HG02981 (cell line): ENCODE measurements around the gene GRB10.

ENCODE experiments used
- ATAC-seq: cut with Tn5 transposase; IDR thresholded peaks from one replicate; pipeline ENCODE4 v1.9.1; 2021; ENCODE audit warnings: mild to moderate bottlenecking, moderate library complexity; ENCODE audit not compliant: unreplicated experiment

The GRB10 gene

DNA sequence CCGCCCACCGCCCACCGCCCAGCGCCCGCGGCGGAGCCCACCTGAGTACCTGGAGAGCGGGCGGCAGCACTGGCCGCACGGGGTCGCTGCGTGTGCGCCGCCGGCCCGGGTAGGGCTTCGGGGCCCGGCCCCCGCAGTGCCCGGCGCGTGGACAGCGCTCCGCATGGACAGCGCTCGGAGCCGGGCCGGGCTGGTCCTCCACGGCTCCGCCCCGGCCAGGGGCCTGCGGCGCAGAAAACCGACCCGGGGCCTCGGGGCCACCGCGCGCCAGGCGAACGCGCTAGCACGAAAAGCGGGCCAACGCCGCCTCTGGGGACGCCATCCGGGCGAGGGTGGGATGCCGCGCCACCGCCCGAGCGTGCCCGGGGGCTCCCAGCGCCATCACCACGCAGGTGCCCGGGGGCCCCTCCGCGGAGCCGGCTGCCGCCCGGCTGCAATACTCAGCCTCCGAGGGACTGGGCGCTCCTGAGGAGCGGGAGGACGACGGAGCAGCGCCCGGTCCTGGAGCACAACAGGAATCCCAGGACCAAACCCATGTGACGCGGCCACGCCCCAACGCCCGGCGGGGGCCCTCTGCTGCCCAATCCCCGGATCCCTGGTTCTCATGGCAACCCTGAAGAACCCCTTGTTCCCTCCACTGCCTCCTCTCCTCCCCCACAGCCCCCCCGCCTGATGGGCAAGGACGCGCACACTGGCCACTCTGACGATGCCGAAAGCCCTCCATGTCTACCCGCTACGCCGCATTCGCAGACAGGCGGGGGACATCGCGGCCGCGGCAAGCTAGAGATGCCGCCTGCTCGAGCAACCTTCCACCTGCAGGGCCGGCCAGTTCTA, at the start of gene GRB10:
TSS of gene GRB10 (minus strand) at position 522 of the 834 bp plus-strand sequence. CDS start 50,574 bp downstream, outside the sequence.
- no peak for ATAC-seq

GRCh38 chr7:50828801-50829200, 46.1 kb upstream of the GRB10 start:
- no peak for ATAC-seq

GRCh38 chr7:50828116-50828515, 45.4 kb upstream of the GRB10 start:
- no peak for ATAC-seq

DNA sequence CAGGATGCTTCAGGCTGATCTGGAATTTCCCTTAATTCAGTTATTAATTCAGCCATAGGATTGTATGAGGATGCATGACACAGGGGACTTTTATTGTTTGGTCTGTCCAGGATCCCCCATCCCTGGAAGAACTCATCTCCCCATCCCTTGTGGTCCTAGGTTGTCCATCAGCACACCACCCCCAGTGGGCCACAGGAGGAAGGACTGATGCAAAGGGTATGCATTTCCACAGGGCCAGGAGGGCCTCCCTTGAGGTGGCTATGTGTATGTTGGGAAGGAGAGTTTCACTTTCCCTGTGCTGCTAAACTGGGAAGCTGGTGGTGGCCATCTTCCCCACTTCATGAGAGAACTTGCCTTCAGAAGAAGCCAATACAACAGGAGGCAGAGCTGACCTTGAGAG, 44.6 kb upstream of the GRB10 start:
- ATAC-seq = no peak

DNA sequence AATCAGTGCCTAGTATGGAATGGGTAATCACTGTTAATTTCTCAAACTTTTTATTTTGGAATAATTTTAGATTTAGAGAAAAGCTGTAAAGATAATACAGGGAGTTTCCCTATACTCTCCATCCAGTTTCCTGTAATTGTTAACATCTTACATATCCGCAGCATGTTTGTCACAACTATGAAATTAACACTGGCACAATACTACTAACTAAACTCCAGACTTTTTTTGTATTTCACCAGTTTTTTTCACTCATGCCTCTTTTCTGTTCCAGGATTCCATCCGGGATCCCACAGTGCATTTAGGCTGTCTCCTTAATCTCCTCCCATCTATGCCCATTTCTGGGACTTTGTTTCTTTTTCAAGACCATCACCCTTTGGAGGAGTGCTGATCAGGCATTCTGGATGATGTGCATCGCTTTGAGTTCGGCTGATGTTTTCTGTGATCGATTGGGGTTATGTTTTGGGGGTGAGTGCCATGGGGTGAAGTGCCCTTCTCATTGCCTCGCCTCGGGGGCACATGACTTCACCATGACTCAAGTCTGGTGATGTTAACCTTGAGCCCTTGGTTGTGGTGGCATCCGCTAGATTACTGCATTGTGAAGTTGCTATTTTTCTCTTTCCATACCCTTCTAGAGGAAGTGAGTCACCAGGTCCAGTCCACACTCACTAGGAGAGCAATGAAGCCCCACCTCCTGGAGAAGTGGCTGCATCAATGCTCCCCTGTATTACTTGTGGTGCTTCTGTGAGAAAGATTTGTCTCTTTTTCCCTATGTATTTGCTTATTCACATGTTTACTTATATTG, 43.9 kb upstream of the GRB10 start:
- no peak for ATAC-seq

DNA sequence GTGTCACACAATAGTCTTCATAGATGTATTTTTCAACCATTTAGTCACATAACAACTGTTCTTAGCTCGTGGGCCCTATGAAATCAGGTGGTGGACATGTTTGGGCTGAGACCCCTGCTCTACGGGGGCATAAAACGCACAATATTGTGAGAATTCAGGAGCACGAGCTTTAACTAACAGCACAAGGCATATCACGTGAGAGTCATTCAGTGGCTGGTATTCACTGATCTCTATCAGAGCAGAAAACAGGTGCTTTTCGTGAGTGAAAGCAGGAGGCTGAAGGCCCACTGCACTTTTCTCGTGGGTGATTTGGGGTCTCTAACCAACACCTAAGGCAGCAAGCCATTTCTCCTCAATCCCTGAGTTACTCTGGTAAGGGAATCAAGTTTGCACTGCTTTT, 42.8 kb upstream of the GRB10 start:
- no peak for ATAC-seq

GRCh38 chr7:50824882-50825281, 42.2 kb upstream of the GRB10 start:
- ATAC-seq = no peak

DNA sequence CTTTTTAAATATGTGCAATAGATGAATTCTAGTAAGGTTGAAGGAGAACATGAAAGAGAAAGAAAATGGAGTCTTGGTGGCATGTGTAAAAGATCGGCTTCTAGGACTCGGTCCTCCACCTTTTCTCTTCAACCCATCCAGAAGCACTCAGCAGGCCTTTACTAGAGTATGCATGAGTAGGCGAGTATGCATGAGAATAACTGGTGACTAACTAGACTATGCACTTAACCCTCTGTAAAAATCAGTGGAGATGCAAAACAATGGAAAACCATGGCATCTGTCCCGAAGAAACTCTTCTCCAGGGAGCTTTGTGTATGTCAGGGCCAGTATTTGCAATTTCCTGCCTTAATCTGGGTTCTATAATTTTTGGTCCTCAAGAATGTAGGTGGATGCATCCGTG, 40.0 kb upstream of the GRB10 start:
- ATAC-seq = no peak

GRCh38 chr7:50822110-50822509, 39.4 kb upstream of the GRB10 start:
- no peak for ATAC-seq

DNA sequence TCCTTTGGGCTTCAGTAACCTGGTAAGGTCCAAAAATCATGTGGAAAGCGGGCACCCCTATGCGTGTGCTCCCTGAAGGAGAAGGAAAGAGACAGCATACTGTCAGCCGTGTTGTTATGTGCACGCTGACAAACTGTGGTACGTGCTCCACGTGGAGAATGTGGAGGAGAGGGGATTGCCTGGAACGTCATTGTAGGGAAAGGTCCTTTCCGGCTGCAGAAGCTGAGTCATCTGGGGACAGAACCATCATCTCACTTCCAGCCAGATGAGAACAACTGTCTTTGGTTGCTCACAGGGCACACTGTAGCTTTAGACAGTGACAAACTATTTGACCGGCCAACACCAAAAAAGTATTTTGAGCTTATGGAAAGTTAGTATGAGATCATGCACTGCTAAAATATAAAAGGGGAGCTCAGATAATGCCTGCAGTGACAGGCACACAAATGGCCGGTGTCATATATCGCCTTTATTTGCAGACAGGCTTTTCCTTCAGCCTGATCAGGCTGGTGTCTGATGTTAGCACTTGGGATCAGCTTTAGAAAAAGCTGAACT, 38.8 kb upstream of the GRB10 start:
- no peak for ATAC-seq

- no peak for ATAC-seq
Measured at GRCh38 chr7:50818324-50818723, 35.6 kb upstream of the GRB10 start.

DNA sequence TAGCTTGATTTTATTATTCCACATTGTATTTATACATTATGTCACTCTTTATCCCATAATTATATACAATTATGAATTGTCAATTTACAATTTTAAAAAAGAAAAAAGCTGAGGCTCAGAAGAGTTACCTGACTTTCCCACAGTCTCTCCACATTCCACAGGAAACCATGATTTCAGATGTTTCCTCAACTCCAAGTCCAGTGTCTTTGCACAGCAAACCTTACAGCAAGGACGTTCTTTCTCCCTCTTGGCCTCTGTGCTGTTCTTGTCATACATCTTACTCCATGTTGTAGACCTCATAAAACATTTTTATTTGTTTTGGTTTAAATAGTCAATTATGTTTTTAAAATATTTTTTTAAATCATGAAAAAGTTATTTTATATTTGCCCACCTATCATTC, 34.9 kb upstream of the GRB10 start:
- no peak for ATAC-seq

DNA sequence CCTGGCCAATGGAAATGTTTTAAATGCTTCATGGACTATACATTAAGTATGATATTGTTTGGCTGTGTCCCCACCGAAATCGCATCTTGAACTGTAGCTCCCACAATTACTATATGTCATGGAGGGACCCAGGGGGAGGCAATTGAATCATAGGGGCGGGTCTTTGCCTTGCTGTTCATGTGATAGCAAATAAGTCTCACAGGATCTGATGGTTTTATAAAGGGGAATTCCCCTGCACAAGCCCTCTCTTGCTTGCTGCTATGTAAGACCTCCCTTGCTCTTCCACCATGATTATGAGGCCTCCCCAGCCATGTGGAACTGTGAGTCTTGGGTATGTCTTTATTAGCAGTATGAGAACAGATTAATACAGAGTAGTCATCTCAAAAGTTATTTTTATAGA, 32.4 kb upstream of the GRB10 start:
- no peak for ATAC-seq

- no peak for ATAC-seq
Measured at GRCh38 chr7:50814166-50814565, 31.5 kb upstream of the GRB10 start.

DNA sequence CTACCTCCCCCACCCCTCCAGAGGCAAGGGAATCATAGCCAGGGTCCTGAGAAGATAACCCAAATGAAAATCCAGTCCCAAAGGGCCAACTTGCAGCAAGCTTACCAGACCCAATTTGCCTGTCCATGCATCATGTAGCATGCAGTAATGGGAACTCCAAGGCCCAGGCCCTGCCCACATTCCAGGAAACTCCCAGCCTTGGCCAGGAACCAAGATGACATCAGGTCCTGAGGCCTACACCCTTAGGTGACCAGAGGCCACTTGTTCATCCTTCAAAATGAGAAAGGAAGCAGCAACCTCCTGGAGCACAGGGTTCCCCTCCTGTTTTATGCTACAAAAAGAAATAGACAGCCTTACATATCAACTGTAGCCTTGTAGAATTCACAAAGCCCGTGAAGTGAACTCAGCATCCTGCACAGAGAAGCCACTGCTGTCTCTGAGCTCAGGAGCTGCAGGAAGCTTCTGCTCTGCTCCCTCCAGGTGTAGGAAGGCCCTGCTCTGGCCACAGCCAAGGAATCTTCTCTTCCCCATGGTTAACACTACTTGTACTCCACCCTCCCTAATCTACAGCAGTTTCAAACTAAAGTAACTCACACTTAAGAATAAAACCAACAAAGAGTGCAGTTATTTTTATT, 30.3 kb upstream of the GRB10 start:
- no peak for ATAC-seq

DNA sequence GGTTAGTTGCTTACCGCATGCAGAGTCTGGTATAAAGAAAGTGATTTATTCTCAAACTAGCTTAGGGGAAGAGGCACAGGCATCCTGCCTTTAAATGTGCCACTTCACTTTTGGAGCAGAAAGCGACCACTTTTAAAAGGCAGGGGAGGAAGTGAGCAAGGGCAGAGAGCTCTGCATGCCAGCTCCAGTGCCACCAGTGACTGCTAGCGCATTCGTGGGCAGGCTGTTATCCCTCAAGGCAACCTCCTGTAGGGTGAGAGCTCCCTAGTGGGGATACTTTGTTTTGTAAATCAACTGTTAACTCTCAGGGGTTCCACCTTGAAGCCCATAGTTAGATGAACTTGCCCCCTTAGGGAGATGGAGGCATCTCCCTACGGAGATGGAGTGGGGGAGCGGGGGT, 29.4 kb upstream of the GRB10 start:
- ATAC-seq = no peak

- ATAC-seq = no peak
Measured at GRCh38 chr7:50808282-50808888, 25.7 kb upstream of the GRB10 start.

DNA sequence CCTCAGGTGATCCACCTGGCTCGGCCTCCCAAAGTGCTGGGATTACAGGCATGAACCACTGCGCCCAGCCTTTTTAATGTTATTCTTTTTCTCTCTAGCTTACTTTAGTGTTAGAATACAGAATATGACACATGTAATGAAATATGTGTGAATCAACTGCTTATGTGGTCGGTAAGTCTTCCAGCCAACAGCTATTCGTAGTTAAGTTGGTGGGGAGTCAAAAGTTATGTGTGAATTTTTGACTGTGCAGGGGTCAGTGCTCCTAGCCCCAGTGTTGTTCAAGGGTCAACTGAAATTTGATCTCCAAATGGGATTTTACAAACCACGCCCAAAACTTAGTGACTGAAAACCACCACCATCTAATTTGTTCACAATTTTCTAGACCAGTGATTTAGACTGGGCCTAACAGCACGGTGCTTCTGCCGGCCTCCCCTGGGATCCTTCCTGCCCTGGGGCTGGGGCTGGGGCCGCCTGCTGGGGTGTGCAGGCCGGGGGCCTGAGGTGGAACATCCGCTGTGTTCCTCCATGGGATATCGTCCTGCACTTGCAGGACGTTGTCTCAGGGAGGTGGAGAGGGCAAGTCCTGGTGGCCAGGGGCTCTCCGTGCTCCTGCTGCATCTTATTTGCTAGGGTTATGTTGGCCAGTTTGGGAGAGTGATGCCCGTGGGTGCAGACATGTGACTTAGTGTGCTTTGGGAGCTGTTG, 24.5 kb upstream of the GRB10 start:
- ATAC-seq = no peak

DNA sequence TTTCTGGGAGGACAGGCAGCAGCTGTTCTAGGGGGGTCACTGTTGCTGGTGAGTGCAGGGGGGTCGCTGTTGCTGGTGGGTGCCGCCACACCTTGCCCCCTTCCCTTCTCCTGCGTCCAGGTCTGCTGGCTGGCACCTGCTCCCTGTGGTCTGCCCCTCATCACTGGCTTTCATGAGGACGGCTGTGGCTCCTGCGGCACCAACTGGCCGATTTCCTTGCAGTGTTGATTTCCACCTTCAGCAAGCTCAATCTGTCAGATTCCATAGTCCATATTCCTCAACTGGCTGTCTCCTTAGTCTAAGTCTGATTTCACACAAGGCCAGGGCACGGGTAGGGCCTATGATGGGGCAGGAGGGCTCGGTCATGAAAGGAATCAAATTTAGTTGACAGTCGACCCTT, 23.4 kb upstream of the GRB10 start:
- ATAC-seq = no peak

GRCh38 chr7:50805447-50806125, 22.9 kb upstream of the GRB10 start:
- no peak for ATAC-seq
